Measurements from ENCODE around the gene ARL10.
A peak's percentile ranks its signal among the peaks of the same experiment; 100 is the strongest.

Gene ARL10

DNA sequence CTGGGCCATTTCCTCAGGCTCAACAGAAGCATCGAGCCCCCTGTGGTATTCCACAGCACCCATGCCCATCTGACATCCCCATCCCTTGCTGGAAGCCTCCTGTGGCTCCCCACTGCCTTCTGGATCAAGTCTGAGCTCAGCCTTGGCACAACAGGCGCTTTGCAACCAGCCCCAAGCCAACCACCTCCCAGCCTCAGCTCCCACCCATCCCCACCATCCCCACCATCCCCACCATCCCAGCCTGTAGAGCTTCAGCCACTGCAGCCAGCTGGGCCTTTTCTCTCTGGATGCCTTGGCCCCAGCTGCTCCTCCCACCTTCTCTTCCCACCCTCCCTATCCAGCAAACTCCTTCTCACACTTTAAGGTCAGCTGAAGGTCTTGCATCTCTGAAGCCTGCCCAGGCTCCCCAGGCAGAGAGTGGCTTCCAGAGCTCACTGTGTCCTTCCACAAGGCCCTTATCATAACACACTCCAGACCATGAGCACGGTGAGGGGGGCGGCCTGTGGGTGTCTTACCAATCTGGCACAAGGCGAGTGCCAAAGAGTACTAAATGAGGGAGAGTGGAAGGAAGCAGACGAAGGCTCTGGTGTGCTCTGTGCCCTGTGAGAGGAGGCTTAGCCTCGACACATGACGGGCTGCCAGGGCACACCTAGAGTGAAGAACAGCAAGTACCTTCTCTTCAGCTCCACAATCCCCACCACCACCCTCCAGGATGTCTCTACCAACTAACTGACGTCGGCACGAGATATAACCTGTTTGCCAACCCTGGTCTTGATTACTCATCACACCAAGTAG lies 29.8 kb downstream of the ARL10 start:
- Histone ChIP-seq H3K36me3 (ENCODE audit: control insufficient read depth in 4 of 4, insufficient read depth in 4 of 4, low read length in 3 of 4) (peaks cover 3 to 36% (median 15%) of the 10 kb centered on the region in 4 experiments), H3K4me3 (ENCODE audit: control insufficient read depth in 1 of 7, extremely low read depth in 1 of 7, insufficient read depth in 4 of 7, low read depth in 2 of 7, low read length in 6 of 7) (no peak overlapping the region), H3K27ac (ENCODE audit: insufficient read depth in 1 of 2, low read depth in 1 of 2, low read length in 2 of 2, poor library complexity in 1 of 2, severe bottlenecking in 2 of 2) (no peak overlapping the region), H3K4me1 (ENCODE audit: control extremely low read depth in 1 of 4, control insufficient read depth in 4 of 4, insufficient read depth in 4 of 4, low read length in 3 of 4) (peaks cover 0 to 21% (median 0%) of the 10 kb centered on the region in 4 experiments), H3K27me3 (replicated peaks in 2 of 5; ENCODE audit: control insufficient read depth in 4 of 5, insufficient read depth in 5 of 5, low read length in 4 of 5) (no peaks in the 10 kb centered on the region), H3K9me3 (ENCODE audit: control extremely low read depth in 1 of 5, control insufficient read depth in 4 of 5, insufficient read depth in 2 of 5, low read depth in 1 of 5, low read length in 4 of 5) (no peaks in the 10 kb centered on the region)
- CTCF ChIA-PET = interaction anchor here (1.3 kb wide), 1 partner anchor 15 kb away, joined by 3 read pairs; no protein-coding TSS in a partner anchor
- 97% methylated on average over 5 of the region's 11 CpGs for WGBS (ENCODE audit: insufficient coverage)
- POLR2A ChIA-PET = interaction anchor here (0.6 kb wide), 1 partner anchor 577 kb away, joined by 3 read pairs; no protein-coding TSS in a partner anchor
- no peak for DNase-seq

- no peak overlapping the region for H3K4me3 ChIP-seq (ENCODE audit: control insufficient read depth in 1 of 7, extremely low read depth in 1 of 7, insufficient read depth in 4 of 7, low read depth in 2 of 7, low read length in 6 of 7)
- WGBS (ENCODE audit: insufficient coverage) = 100% methylated on average over 3 of the region's 6 CpGs
- POLR2A ChIA-PET = no interaction called here
- CTCF ChIA-PET = no interaction called here
- H3K36me3 ChIP-seq (ENCODE audit: control insufficient read depth in 4 of 4, insufficient read depth in 4 of 4, low read length in 3 of 4) = peaks cover 0 to 29% (median 13%) of the 10 kb centered on the region in 4 experiments
- no peaks in the 10 kb centered on the region for H3K9me3 ChIP-seq (ENCODE audit: control extremely low read depth in 1 of 5, control insufficient read depth in 4 of 5, insufficient read depth in 2 of 5, low read depth in 1 of 5, low read length in 4 of 5)
- peaks cover 0 to 16% (median 0%) of the 10 kb centered on the region in 4 experiments for H3K4me1 ChIP-seq (ENCODE audit: control extremely low read depth in 1 of 4, control insufficient read depth in 4 of 4, insufficient read depth in 4 of 4, low read length in 3 of 4)
- H3K27ac ChIP-seq (ENCODE audit: insufficient read depth in 1 of 2, low read depth in 1 of 2, low read length in 2 of 2, poor library complexity in 1 of 2, severe bottlenecking in 2 of 2) = peak overlapping the region in 1 of 2 experiments; percentile 66
- no peaks in the 10 kb centered on the region for H3K27me3 ChIP-seq (replicated peaks in 2 of 5; ENCODE audit: control insufficient read depth in 4 of 5, insufficient read depth in 5 of 5, low read length in 4 of 5)
- DNase-seq = no peak
Measured at GRCh38 chr5:176396330-176396729, 31.0 kb downstream of the ARL10 start.

GRCh38 chr5:176397736-176398420 lies 32.6 kb downstream of the ARL10 start:
- Histone ChIP-seq H3K27ac (ENCODE audit: insufficient read depth in 1 of 2, low read depth in 1 of 2, low read length in 2 of 2, poor library complexity in 1 of 2, severe bottlenecking in 2 of 2) (no peak overlapping the region), H3K36me3 (ENCODE audit: control insufficient read depth in 4 of 4, insufficient read depth in 4 of 4, low read length in 3 of 4) (peaks cover 0 to 19% (median 9%) of the 10 kb centered on the region in 4 experiments), H3K27me3 (replicated peaks in 2 of 5; ENCODE audit: control insufficient read depth in 4 of 5, insufficient read depth in 5 of 5, low read length in 4 of 5) (no peaks in the 10 kb centered on the region), H3K4me3 (ENCODE audit: control insufficient read depth in 1 of 7, extremely low read depth in 1 of 7, insufficient read depth in 4 of 7, low read depth in 2 of 7, low read length in 6 of 7) (no peak overlapping the region), H3K9me3 (ENCODE audit: control extremely low read depth in 1 of 5, control insufficient read depth in 4 of 5, insufficient read depth in 2 of 5, low read depth in 1 of 5, low read length in 4 of 5) (no peaks in the 10 kb centered on the region), H3K4me1 (ENCODE audit: control extremely low read depth in 1 of 4, control insufficient read depth in 4 of 4, insufficient read depth in 4 of 4, low read length in 3 of 4) (peaks cover 0 to under 1% (median 0%) of the 10 kb centered on the region in 4 experiments)
- WGBS (ENCODE audit: insufficient coverage) = 93% methylated on average over 11 of the region's 18 CpGs
- ChIA-PET CTCF (interaction anchor here (1.7 kb wide), 1 partner anchor 10 kb away, joined by 3 read pairs; no protein-coding TSS in a partner anchor), POLR2A (no interaction called here)
- no peak for DNase-seq

DNA sequence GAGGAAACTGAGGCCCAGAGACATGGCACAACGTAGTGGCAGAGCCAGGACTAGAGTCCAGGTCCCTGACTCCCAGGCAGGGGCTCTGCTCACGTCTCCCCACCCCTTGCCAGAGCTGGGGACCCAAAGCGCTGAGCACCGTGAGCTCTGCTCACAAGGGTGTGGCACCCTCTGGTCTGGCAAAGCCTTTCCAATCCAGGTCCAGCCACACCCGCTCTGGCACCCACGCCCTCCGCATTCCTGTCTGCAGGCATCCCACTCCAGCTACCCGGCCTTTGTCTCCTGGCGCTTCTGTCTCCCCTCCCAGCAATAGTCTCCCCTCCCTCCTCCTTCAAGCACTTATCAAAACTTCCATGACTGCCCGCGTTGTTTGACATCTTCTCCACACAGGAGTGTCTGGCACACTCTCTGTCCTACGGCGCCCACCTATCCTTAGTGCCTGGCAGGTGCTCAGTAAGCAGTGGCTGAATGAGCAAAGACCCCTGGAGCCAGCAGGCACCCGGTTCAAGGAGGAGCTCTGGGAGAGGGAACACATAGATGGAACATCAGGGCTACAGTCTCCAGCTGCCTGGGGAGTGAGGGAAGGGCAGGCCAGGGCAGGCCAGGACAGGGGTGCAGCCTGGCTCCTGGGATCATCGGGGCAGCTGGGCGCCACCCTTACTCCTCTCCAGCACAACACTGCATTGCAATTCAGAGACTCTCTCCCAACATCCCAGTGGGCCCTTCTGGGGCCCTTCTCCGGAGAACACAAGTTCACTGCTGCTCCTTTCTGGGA lies 35.3 kb downstream of the ARL10 start:
- DNase-seq = no peak
- WGBS (ENCODE audit: insufficient coverage) = 97% methylated on average over 17 of the region's 17 CpGs
- Histone ChIP-seq H3K4me1 (ENCODE audit: control extremely low read depth in 1 of 4, control insufficient read depth in 4 of 4, insufficient read depth in 4 of 4, low read length in 3 of 4) (no peaks in the 10 kb centered on the region), H3K9me3 (ENCODE audit: control extremely low read depth in 1 of 5, control insufficient read depth in 4 of 5, insufficient read depth in 2 of 5, low read depth in 1 of 5, low read length in 4 of 5) (no peaks in the 10 kb centered on the region), H3K27ac (ENCODE audit: insufficient read depth in 1 of 2, low read depth in 1 of 2, low read length in 2 of 2, poor library complexity in 1 of 2, severe bottlenecking in 2 of 2) (no peak overlapping the region), H3K27me3 (replicated peaks in 2 of 5; ENCODE audit: control insufficient read depth in 4 of 5, insufficient read depth in 5 of 5, low read length in 4 of 5) (no peaks in the 10 kb centered on the region), H3K4me3 (ENCODE audit: control insufficient read depth in 1 of 7, extremely low read depth in 1 of 7, insufficient read depth in 4 of 7, low read depth in 2 of 7, low read length in 6 of 7) (no peak overlapping the region), H3K36me3 (ENCODE audit: control insufficient read depth in 4 of 4, insufficient read depth in 4 of 4, low read length in 3 of 4) (peaks cover 0 to 9% (median 5%) of the 10 kb centered on the region in 4 experiments)
- POLR2A ChIA-PET = interaction anchor here (0.6 kb wide), 1 partner anchor 697 kb away, joined by 5 read pairs; no protein-coding TSS in a partner anchor
- CTCF ChIA-PET = interaction anchor here (1.5 kb wide), 1 partner anchor 9 kb away, joined by 4 read pairs; no protein-coding TSS in a partner anchor

GRCh38 chr5:176401281-176402205 lies 36.3 kb downstream of the ARL10 start:
- Histone ChIP-seq H3K36me3 (ENCODE audit: control insufficient read depth in 4 of 4, insufficient read depth in 4 of 4, low read length in 3 of 4) (peaks cover 0 to 15% (median 11%) of the 10 kb centered on the region in 4 experiments), H3K27ac (ENCODE audit: insufficient read depth in 1 of 2, low read depth in 1 of 2, low read length in 2 of 2, poor library complexity in 1 of 2, severe bottlenecking in 2 of 2) (no peak overlapping the region), H3K27me3 (replicated peaks in 2 of 5; ENCODE audit: control insufficient read depth in 4 of 5, insufficient read depth in 5 of 5, low read length in 4 of 5) (no peaks in the 10 kb centered on the region), H3K4me1 (ENCODE audit: control extremely low read depth in 1 of 4, control insufficient read depth in 4 of 4, insufficient read depth in 4 of 4, low read length in 3 of 4) (no peaks in the 10 kb centered on the region), H3K9me3 (ENCODE audit: control extremely low read depth in 1 of 5, control insufficient read depth in 4 of 5, insufficient read depth in 2 of 5, low read depth in 1 of 5, low read length in 4 of 5) (no peaks in the 10 kb centered on the region), H3K4me3 (ENCODE audit: control insufficient read depth in 1 of 7, extremely low read depth in 1 of 7, insufficient read depth in 4 of 7, low read depth in 2 of 7, low read length in 6 of 7) (no peak overlapping the region)
- WGBS (ENCODE audit: insufficient coverage) = 96% methylated on average over 16 of the region's 22 CpGs
- ChIA-PET POLR2A (no interaction called here), CTCF (interaction anchor here (1.5 kb wide), 1 partner anchor 10 kb away, joined by 4 read pairs; no protein-coding TSS in a partner anchor)
- DNase-seq = no peak
